ENCODE results near the gene OR51B2. TPM values are rescaled to one million over a fixed set of nuclear protein-coding genes. Genes with fewer than 3 reads are reported as not detected.
"Not testable (repeated sequence)": the region's sequence is repeated elsewhere in the genome, so short reads cannot be mapped to it uniquely, and the experiment has no call there.

The OR51B2 gene
- total RNA-seq, 2 donors from 2014 or later: not detected

DNA sequence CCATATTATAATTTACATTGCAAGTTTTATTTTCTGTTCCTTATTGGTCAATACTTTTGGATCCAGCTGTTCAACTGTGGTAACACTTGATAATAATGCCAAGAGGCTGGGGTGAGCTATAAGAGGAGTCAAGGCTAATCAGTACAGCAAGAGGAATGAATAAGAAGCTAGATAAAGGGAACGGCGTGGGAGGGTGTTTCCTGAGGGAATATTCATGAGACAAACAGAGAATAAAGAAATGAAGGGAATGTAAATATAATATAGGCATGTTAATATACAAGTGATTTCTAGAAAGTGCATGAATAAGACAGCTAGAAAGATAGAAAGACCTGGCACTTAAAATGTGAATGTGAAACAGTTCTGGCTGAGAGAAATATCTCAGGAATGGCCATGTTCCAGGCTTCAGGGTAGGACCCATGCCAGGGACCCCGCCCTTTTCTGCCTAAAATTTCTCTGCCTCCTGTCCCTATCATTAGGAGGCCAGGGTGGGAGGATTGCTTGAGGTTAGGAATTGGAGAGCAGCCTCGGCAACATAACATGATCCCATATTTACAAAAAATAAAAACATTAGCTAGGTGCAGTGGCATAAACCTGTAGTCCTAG is 26.3 kb downstream of the OR51B2 start:
- Histone ChIP-seq H3K36me3 (no peaks in the 10 kb centered on the region), H3K4me3 (no peak overlapping the region), H3K4me1 (no peaks in the 10 kb centered on the region), H3K27ac (no peak overlapping the region), H3K27me3 (no peaks in the 10 kb centered on the region), H3K9ac (ENCODE audit: low read depth in 2 of 2, low read length in 2 of 2) (no peak overlapping the region), H3K9me3 (no peaks in the 10 kb centered on the region)
- no peak for DNase-seq
- TF ChIP-seq, protein P1, sequence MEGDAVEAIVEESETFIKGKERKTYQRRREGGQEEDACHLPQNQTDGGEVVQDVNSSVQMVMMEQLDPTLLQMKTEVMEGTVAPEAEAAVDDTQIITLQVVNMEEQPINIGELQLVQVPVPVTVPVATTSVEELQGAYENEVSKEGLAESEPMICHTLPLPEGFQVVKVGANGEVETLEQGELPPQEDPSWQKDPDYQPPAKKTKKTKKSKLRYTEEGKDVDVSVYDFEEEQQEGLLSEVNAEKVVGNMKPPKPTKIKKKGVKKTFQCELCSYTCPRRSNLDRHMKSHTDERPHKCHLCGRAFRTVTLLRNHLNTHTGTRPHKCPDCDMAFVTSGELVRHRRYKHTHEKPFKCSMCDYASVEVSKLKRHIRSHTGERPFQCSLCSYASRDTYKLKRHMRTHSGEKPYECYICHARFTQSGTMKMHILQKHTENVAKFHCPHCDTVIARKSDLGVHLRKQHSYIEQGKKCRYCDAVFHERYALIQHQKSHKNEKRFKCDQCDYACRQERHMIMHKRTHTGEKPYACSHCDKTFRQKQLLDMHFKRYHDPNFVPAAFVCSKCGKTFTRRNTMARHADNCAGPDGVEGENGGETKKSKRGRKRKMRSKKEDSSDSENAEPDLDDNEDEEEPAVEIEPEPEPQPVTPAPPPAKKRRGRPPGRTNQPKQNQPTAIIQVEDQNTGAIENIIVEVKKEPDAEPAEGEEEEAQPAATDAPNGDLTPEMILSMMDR (IDR thresholded peaks at IDR 0.05): no peak
- intact Hi-C loops (cut with DNase I): no loop called here

- H3K36me3 ChIP-seq; H3K4me1 ChIP-seq; H3K4me3 ChIP-seq; H3K27me3 ChIP-seq; H3K27ac ChIP-seq; H3K9ac ChIP-seq (ENCODE audit: low read depth in 2 of 2, low read length in 2 of 2); intact Hi-C loops (cut with DNase I); DNase-seq; H3K9me3 ChIP-seq: not testable (repeated sequence)
Observed at GRCh38 chr11:5294342-5294995, 29.6 kb downstream of the OR51B2 start.

GRCh38 chr11:5293028-5293427 is 31.1 kb downstream of the OR51B2 start:
- H3K9me3 ChIP-seq: no peaks in the 10 kb centered on the region
- no peak overlapping the region for H3K27ac ChIP-seq
- intact Hi-C loops (cut with DNase I): no loop called here
- H3K36me3 ChIP-seq: no peaks in the 10 kb centered on the region
- TF ChIP-seq, protein P1 (IDR thresholded peaks at IDR 0.05): no peak
- H3K27me3 ChIP-seq: no peaks in the 10 kb centered on the region
- DNase-seq: no peak
- no peaks in the 10 kb centered on the region for H3K4me1 ChIP-seq
- H3K9ac ChIP-seq (ENCODE audit: low read depth in 2 of 2, low read length in 2 of 2): no peak overlapping the region
- H3K4me3 ChIP-seq: no peak overlapping the region

- no peaks in the 10 kb centered on the region for H3K36me3 ChIP-seq
- TF ChIP-seq, protein P1 (IDR thresholded peaks at IDR 0.05): no peak
- intact Hi-C loops (cut with DNase I): no loop called here
- H3K27ac ChIP-seq: no peak overlapping the region
- DNase-seq: no peak
- H3K9me3 ChIP-seq: no peaks in the 10 kb centered on the region
- H3K4me1 ChIP-seq: no peaks in the 10 kb centered on the region
- H3K9ac ChIP-seq (ENCODE audit: low read depth in 2 of 2, low read length in 2 of 2): no peak overlapping the region
- no peaks in the 10 kb centered on the region for H3K27me3 ChIP-seq
- no peak overlapping the region for H3K4me3 ChIP-seq
Observed at GRCh38 chr11:5291207-5291838, 32.8 kb downstream of the OR51B2 start.

GRCh38 chr11:5290106-5290505 is 34.0 kb downstream of the OR51B2 start:
- no peaks in the 10 kb centered on the region for H3K27me3 ChIP-seq
- H3K36me3 ChIP-seq: no peaks in the 10 kb centered on the region
- no peaks in the 10 kb centered on the region for H3K4me1 ChIP-seq
- no peak for DNase-seq
- no peaks in the 10 kb centered on the region for H3K9me3 ChIP-seq
- intact Hi-C loops (cut with DNase I): no loop called here
- H3K9ac ChIP-seq (ENCODE audit: low read depth in 2 of 2, low read length in 2 of 2): no peak overlapping the region
- H3K4me3 ChIP-seq: no peak overlapping the region
- TF ChIP-seq, protein P1 (IDR thresholded peaks at IDR 0.05): no peak
- no peak overlapping the region for H3K27ac ChIP-seq

GRCh38 chr11:5289696-5290095 is 34.4 kb downstream of the OR51B2 start:
- Histone ChIP-seq H3K9ac (ENCODE audit: low read depth in 2 of 2, low read length in 2 of 2) (no peak overlapping the region), H3K36me3 (no peaks in the 10 kb centered on the region), H3K27me3 (no peaks in the 10 kb centered on the region), H3K4me1 (no peaks in the 10 kb centered on the region), H3K27ac (no peak overlapping the region), H3K9me3 (no peaks in the 10 kb centered on the region), H3K4me3 (no peak overlapping the region)
- TF ChIP-seq, protein P1 (IDR thresholded peaks at IDR 0.05): no peak
- DNase-seq: no peak
- intact Hi-C loops (cut with DNase I): no loop called here
